PC-3 (cell line): Measurements from ENCODE around the gene DNAH9. TPM values are rescaled to one million over a fixed set of nuclear protein-coding genes. Genes with fewer than 3 reads are reported as not detected.

Source experiments
- ATAC-seq: fragments of 200-7000 bp; cut with Tn5 transposase; 2 replicates; pipeline ENCODE4 v1.9.1; 2020; ENCODE audit warnings: mild to moderate bottlenecking, moderate library complexity
- BruUV-seq: library from RNA; stranded (reverse); fragments of 400-500 nt; replicated peaks from 2 replicates; lab custom pipeline; 2021; lab: Mats Ljungman, UMichigan
- CTCF ChIA-PET: fragments of 300-600 bp; sonication (Branson Sonifier 250); formaldehyde crosslinking; loops from one replicate; lab custom pipeline; 2022; ENCODE audit warnings: antibody characterized with exemption; lab: Charles Lee
- POLR2A ChIA-PET: fragments of 300-600 bp; sonication (Branson Sonifier 250); formaldehyde crosslinking; loops from one replicate; lab custom pipeline; 2022; ENCODE audit warnings: antibody characterized with exemption; ENCODE audit not compliant: unreplicated experiment; lab: Charles Lee
- DNase-seq: peaks from one replicate; pipeline ENCODE4 v3.0.0-alpha.2; 2015
- H2AFZ ChIP-seq: fragments of 300-600 bp; sonication (generic); 2 replicates; pipeline ENCODE4 v1.6.0; 2016; ENCODE audit warnings: antibody characterized with exemption, low read length
- H3F3A ChIP-seq: fragments of 300-600 bp; sonication (generic); one replicate; pipeline ENCODE4 v1.6.0; 2017; ENCODE audit warnings: antibody characterized with exemption, low read length, control low read depth, mild to moderate bottlenecking; ENCODE audit not compliant: unreplicated experiment
- H3K27ac ChIP-seq: fragments of 300-600 bp; sonication (generic); 2 replicates; pipeline ENCODE4 v1.5.1; 2016; ENCODE audit warnings: mild to moderate bottlenecking, low read length
- H3K27me3 ChIP-seq: fragments of 300-600 bp; sonication (generic); 2 replicates; pipeline ENCODE4 v1.6.1; 2016; ENCODE audit warnings: low read length, mixed read lengths
- H3K36me3 ChIP-seq: fragments of 300-600 bp; sonication (generic); 2 replicates; pipeline ENCODE4 v1.6.1; 2016; ENCODE audit warnings: low read depth, mixed run types, low read length, mixed read lengths
- H3K4me1 ChIP-seq: fragments of 300-600 bp; sonication (generic); 2 replicates; pipeline ENCODE4 v1.5.1; 2016; ENCODE audit warnings: low read length; ENCODE audit not compliant: insufficient read depth
- H3K4me2 ChIP-seq: fragments of 300-600 bp; sonication (generic); 2 replicates; pipeline ENCODE4 v1.6.0; 2016; ENCODE audit warnings: low read length
- H3K4me3 ChIP-seq: fragments of 300-600 bp; sonication (generic); 2 replicates; pipeline ENCODE4 v1.5.1; 2016; ENCODE audit warnings: mild to moderate bottlenecking, low read length, mixed read lengths
- H3K79me2 ChIP-seq: fragments of 300-600 bp; sonication (generic); 2 replicates; pipeline ENCODE4 v1.6.1; 2017; ENCODE audit warnings: low read length, mixed read lengths
- H3K9ac ChIP-seq: fragments of 300-600 bp; sonication (generic); 2 replicates; pipeline ENCODE4 v1.6.0; 2016; ENCODE audit warnings: mild to moderate bottlenecking, low read length
- H3K9me2 ChIP-seq: fragments of 300-600 bp; sonication (generic); replicated peaks from 2 replicates; pipeline ENCODE4 v1.6.1; 2016; ENCODE audit warnings: mixed run types, low read length, mixed read lengths
- H3K9me3 ChIP-seq: fragments of 300-600 bp; sonication (generic); 2 replicates; pipeline ENCODE4 v1.6.1; 2016; ENCODE audit warnings: low read length, mixed read lengths
- H4K20me1 ChIP-seq: fragments of 300-600 bp; sonication (generic); 2 replicates; pipeline ENCODE4 v1.6.1; 2016; ENCODE audit warnings: low read length, mixed read lengths
- EZH2 ChIP-seq: fragments of 300-600 bp; sonication (generic); IDR thresholded peaks from one replicate; pipeline ENCODE4 v1.6.1; 2017; ENCODE audit warnings: antibody characterized with exemption, mild to moderate bottlenecking, low read length; ENCODE audit not compliant: unreplicated experiment
- EZH2phosphoT487 ChIP-seq: fragments of 300-600 bp; sonication (generic); IDR thresholded peaks from 2 replicates; pipeline ENCODE4 v1.6.1; 2018; ENCODE audit warnings: mild to moderate bottlenecking, antibody characterized with exemption, low read length, borderline replicate concordance
- intact Hi-C: fragments of 100-400 bp; cut with micrococcal nuclease; formaldehyde crosslinking; loops from 2 replicates; pipeline ENCODE4 v1.9.0; 2023
- total RNA-seq: library from RNA; depleted of rRNA; stranded (reverse); fragments of >200 nt; gene quantifications from 2 replicates; pipeline ENCODE4 v1.2.3, GENCODE V29; 2014
- TF ChIP-seq, protein P1 (sequence below): fragments of 300-600 bp; sonication (generic); conservative IDR thresholded peaks from 2 replicates; pipeline ENCODE4 v1.5.1; 2017; ENCODE audit warnings: antibody characterized with exemption, low read depth, mild to moderate bottlenecking, low read length

Gene DNAH9
- total RNA-seq, 1 experiment from 2014 or later = 0.11 TPM

DNA sequence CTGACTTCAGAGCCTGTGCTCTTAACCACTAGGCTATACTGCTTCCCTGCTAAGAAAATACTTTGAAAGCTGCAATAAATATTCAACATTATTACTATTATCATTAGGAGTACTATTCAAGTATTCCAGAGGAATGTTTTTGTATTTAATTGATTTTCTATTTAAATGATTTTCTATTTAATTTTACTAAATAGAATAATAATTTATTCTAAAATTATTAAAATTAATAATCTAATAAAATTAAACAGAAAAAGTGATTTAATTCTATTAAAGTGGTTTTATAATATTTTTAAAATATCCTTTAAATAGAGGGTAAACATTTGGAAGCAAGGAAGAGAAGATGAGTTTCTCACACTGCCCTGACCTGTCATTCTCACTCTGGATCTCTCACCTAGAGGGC lies 173.8 kb downstream of the DNAH9 start:
- no peaks in the 10 kb centered on the region for H4K20me1 ChIP-seq
- no peaks in the 10 kb centered on the region for H3K36me3 ChIP-seq
- DNase-seq = no peak
- no peak for ATAC-seq
- no peak overlapping the region for H3K4me3 ChIP-seq
- POLR2A ChIA-PET = no interaction called here
- H2AFZ ChIP-seq = no peak overlapping the region
- no TSS peak for BruUV-seq
- H3K79me2 ChIP-seq = no peaks in the 10 kb centered on the region
- no peak for TF ChIP-seq EZH2phosphoT487
- H3K27ac ChIP-seq = no peak overlapping the region
- no peaks in the 10 kb centered on the region for H3K9me3 ChIP-seq
- H3K4me1 ChIP-seq = no peaks in the 10 kb centered on the region
- H3K27me3 ChIP-seq = no peaks in the 10 kb centered on the region
- H3F3A ChIP-seq = no peaks in the 10 kb centered on the region
- no peak overlapping the region for H3K4me2 ChIP-seq
- intact Hi-C loops = no loop called here
- CTCF ChIA-PET = no interaction called here
- no peaks in the 10 kb centered on the region for H3K9me2 ChIP-seq
- H3K9ac ChIP-seq = no peak overlapping the region

DNA sequence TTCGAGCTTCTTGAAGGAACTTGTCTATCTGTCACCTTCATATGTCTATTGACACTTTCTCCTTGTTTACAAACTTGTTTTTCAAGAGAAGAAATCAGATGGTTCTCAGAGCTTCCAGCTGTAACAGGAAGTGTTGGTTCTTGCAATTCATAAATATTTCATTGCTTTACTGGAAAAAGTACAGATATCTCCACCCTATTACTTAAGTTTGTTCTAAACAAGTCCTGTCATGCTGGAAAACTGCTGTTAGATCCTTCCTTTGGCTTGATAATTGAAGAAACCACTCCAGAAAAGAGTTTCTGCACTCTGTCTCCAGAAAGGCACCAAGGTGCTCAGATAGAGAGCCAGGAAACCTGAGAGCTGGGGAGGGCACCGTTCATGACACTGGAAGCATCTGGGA lies 181.6 kb downstream of the DNAH9 start:
- Histone ChIP-seq H3K27ac (no peak overlapping the region), H3K9ac (no peak overlapping the region), H3F3A (no peaks in the 10 kb centered on the region), H3K27me3 (no peaks in the 10 kb centered on the region), H4K20me1 (no peaks in the 10 kb centered on the region), H2AFZ (no peak overlapping the region), H3K4me1 (no peaks in the 10 kb centered on the region), H3K4me3 (no peak overlapping the region), H3K79me2 (no peaks in the 10 kb centered on the region), H3K9me2 (no peaks in the 10 kb centered on the region), H3K9me3 (no peaks in the 10 kb centered on the region), H3K4me2 (no peak overlapping the region), H3K36me3 (no peaks in the 10 kb centered on the region)
- DNase-seq (no peak), ATAC-seq (no peak)
- CTCF ChIA-PET = no interaction called here
- BruUV-seq = no TSS peak
- TF ChIP-seq EZH2phosphoT487 (no peak), EZH2 (no peak)
- TF ChIP-seq, protein P1, sequence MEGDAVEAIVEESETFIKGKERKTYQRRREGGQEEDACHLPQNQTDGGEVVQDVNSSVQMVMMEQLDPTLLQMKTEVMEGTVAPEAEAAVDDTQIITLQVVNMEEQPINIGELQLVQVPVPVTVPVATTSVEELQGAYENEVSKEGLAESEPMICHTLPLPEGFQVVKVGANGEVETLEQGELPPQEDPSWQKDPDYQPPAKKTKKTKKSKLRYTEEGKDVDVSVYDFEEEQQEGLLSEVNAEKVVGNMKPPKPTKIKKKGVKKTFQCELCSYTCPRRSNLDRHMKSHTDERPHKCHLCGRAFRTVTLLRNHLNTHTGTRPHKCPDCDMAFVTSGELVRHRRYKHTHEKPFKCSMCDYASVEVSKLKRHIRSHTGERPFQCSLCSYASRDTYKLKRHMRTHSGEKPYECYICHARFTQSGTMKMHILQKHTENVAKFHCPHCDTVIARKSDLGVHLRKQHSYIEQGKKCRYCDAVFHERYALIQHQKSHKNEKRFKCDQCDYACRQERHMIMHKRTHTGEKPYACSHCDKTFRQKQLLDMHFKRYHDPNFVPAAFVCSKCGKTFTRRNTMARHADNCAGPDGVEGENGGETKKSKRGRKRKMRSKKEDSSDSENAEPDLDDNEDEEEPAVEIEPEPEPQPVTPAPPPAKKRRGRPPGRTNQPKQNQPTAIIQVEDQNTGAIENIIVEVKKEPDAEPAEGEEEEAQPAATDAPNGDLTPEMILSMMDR = no peak
- POLR2A ChIA-PET = no interaction called here
- intact Hi-C loops = no loop called here

DNA sequence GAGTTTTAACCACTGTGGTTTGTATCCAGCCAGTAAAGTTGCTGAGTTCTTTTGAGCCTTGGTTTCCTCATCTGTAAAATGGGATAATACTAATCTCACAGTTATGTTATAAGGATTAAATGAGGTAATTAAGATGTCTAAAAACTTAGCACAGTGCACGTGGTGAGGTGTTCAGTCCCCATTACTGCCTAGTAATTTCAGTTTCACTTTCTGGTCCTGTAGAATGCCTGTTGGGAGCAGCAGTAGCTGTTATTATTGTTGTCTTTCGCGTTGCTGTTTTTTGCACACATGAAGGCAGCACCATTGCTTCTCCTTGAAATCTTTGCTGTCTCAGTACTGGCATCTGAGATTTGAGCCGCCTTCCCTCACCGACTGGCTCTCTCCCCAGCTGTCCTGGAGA lies 182.4 kb downstream of the DNAH9 start:
- Histone ChIP-seq H3K4me1 (no peaks in the 10 kb centered on the region), H3F3A (no peaks in the 10 kb centered on the region), H3K79me2 (no peaks in the 10 kb centered on the region), H3K36me3 (no peaks in the 10 kb centered on the region), H3K4me2 (no peak overlapping the region), H3K9ac (no peak overlapping the region), H3K27me3 (no peaks in the 10 kb centered on the region), H3K9me2 (no peaks in the 10 kb centered on the region), H3K9me3 (no peaks in the 10 kb centered on the region), H4K20me1 (no peaks in the 10 kb centered on the region), H3K4me3 (no peak overlapping the region), H3K27ac (no peak overlapping the region), H2AFZ (no peak overlapping the region)
- TF ChIP-seq, protein P1 = no peak
- no TSS peak for BruUV-seq
- no peak for DNase-seq
- ChIA-PET CTCF (no interaction called here), POLR2A (no interaction called here)
- intact Hi-C loops = no loop called here
- no peak for ATAC-seq
